ENCODE results near the gene PCSK1N.
"Not testable (repeated sequence)": the region's sequence is repeated elsewhere in the genome, so short reads cannot be mapped to it uniquely, and the experiment has no call there.

Gene PCSK1N, protein sequence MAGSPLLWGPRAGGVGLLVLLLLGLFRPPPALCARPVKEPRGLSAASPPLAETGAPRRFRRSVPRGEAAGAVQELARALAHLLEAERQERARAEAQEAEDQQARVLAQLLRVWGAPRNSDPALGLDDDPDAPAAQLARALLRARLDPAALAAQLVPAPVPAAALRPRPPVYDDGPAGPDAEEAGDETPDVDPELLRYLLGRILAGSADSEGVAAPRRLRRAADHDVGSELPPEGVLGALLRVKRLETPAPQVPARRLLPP
- 1.1 to 3.8 (median 1.4) reads per million in 3 donors for total RNA-seq

DNA sequence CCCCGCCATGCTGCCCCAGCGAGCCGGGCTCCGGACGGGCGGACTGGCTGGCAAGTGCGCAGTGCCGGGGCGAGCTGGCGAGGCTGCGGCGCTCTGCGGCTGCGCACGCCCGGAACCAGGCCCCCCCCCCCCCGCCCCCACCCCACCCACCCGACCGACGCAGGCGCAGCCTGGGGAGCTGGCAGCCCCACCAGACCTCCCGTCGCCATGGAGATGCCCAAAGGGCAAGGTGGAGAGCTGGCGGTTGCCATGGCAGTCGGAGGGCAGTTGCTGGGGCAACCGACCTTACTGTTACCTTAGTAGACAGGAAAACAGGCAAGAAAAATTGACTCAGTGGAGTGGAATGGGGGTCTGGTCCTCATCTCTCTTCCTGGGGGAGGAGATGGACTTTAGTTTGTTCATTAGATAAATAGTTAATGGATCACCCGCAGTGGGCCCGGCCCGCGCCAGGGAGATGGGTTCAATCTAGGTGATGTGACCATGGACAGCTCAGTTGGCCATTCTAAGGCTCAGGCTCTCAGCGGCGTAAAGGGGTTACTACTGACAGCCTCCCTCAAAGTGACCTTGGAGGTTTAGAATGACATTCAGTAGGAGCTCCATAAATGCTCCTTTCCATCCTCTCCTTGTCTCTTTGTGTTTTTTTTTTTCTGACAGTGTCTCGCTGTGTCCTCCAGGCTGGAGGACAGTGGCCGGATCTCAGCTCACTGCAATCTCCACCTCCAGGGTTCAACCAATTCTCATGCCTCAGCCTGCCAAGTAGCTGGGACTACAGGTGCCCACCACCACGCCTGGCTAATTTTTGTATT lies at the start of gene PCSK1N:
PCSK1N (minus strand) TSS at position 87 of the 806 bp plus-strand sequence; CDS start at position 9, 78 bp downstream.
- no peaks in the 10 kb centered on the region for H3K36me3 ChIP-seq (ENCODE audit: control insufficient read depth, insufficient read depth, low read length)
- no peaks in the 10 kb centered on the region for H3K27me3 ChIP-seq (replicated peaks; ENCODE audit: control insufficient read depth, insufficient read depth, low read length, poor library complexity, severe bottlenecking)
- peaks cover 8% of the 10 kb centered on the region for H3K4me1 ChIP-seq (ENCODE audit: control insufficient read depth, insufficient read depth, low read length, poor library complexity, severe bottlenecking)
- H3K9me3 ChIP-seq (ENCODE audit: control insufficient read depth, low read length): no peaks in the 10 kb centered on the region
- DNase-seq: peak; percentile 2 to 23 (median 19)
- peak within 1 kb of the TSS; percentile 38 for H3K4me3 ChIP-seq (ENCODE audit: insufficient read depth, low read depth, low read length, poor library complexity, severe bottlenecking)
- no peak within 1 kb of the TSS for H3K27ac ChIP-seq (ENCODE audit: insufficient read depth, low read length, poor library complexity, severe bottlenecking)

DNA sequence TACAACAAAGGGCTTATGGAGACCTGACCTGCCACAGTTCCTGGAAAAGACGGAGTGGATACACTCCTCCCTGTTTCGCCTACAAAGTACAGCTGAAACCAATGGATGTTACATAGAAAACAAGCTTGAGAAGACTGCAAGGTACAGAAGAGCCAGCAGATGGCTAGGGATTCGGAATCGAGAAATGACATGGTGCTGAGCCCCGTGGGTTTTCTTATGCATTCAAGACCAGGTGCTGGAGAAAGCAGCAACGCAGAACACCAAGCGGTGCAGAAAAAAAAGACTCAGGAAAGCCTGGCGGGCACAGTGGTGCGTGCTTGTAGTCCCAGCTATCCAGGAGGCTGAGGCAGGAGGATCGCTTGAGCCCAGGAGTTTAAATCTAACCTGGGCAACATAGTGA lies 48.3 kb upstream of the PCSK1N start:
- no peak for DNase-seq
- Histone ChIP-seq H3K4me3 (ENCODE audit: insufficient read depth, low read depth, low read length, poor library complexity, severe bottlenecking) (no peak overlapping the region), H3K27me3 (replicated peaks; ENCODE audit: control insufficient read depth, insufficient read depth, low read length, poor library complexity, severe bottlenecking) (no peaks in the 10 kb centered on the region), H3K27ac (ENCODE audit: insufficient read depth, low read length, poor library complexity, severe bottlenecking) (no peak overlapping the region), H3K9me3 (ENCODE audit: control insufficient read depth, low read length) (no peaks in the 10 kb centered on the region), H3K36me3 (ENCODE audit: control insufficient read depth, insufficient read depth, low read length) (no peaks in the 10 kb centered on the region), H3K4me1 (ENCODE audit: control insufficient read depth, insufficient read depth, low read length, poor library complexity, severe bottlenecking) (no peaks in the 10 kb centered on the region)

DNA sequence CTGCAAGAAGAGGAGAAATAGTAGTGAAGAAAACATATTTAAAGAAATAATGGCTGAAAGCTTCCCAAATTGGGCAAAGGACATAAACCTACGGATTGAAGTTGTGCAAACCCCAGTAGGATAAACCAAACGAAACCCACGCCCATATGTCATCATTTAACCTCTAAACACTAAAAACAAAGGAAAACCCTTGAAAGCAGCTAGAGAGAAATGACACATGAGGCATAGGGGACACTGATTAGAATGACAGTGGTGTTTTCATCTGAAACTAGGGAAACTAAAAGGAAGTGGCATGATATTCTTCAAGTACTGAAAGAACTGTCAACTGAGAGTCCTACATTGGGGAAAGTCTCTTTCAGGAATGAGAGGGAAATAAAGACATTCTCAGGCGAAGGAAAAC lies 41.5 kb upstream of the PCSK1N start:
- not testable (repeated sequence) for DNase-seq; H3K9me3 ChIP-seq (ENCODE audit: control insufficient read depth, low read length); H3K36me3 ChIP-seq (ENCODE audit: control insufficient read depth, insufficient read depth, low read length); H3K4me3 ChIP-seq (ENCODE audit: insufficient read depth, low read depth, low read length, poor library complexity, severe bottlenecking); H3K27ac ChIP-seq (ENCODE audit: insufficient read depth, low read length, poor library complexity, severe bottlenecking); H3K4me1 ChIP-seq (ENCODE audit: control insufficient read depth, insufficient read depth, low read length, poor library complexity, severe bottlenecking); H3K27me3 ChIP-seq (replicated peaks; ENCODE audit: control insufficient read depth, insufficient read depth, low read length, poor library complexity, severe bottlenecking)

DNA sequence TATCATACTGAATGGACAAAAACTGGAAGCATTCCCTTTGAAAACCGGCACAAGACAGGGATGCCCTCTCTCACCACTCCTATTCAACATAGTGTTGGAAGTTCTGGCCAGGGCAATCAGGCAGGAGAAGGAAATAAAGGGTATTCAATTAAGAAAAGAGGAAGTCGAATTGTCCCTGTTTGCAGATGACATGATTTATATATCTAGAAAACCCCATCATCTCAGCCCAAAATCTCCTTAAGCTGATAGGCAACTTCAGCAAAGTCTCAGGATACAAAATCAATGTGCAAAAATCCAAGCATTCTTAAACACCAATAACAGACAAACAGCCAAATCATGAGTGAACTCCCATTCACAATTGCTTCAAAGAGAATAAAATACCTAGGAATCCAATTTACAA lies 36.6 kb upstream of the PCSK1N start:
- H3K27ac ChIP-seq (ENCODE audit: insufficient read depth, low read length, poor library complexity, severe bottlenecking); DNase-seq; H3K9me3 ChIP-seq (ENCODE audit: control insufficient read depth, low read length); H3K36me3 ChIP-seq (ENCODE audit: control insufficient read depth, insufficient read depth, low read length); H3K4me3 ChIP-seq (ENCODE audit: insufficient read depth, low read depth, low read length, poor library complexity, severe bottlenecking); H3K4me1 ChIP-seq (ENCODE audit: control insufficient read depth, insufficient read depth, low read length, poor library complexity, severe bottlenecking); H3K27me3 ChIP-seq (replicated peaks; ENCODE audit: control insufficient read depth, insufficient read depth, low read length, poor library complexity, severe bottlenecking): not testable (repeated sequence)

DNA sequence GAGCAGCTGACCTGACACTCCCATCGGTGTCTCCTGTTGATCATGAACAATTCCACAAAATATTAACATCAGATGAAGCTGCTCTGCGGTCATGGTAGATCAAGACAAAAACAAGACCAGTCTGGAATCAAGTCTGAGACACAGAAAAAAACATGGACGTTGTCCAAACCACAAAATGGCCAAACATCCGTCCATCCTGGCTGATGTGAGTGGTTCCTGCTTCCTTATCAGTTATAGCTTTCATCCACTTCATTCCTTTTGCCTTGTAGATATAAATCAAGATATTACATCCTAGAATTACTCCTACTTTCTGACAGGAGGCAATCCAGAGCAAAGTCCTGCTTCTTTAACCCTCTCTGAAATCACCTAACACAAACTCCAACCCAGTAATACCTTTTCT lies 28.8 kb upstream of the PCSK1N start:
- no peak for DNase-seq
- H3K36me3 ChIP-seq (ENCODE audit: control insufficient read depth, insufficient read depth, low read length): no peaks in the 10 kb centered on the region
- no peaks in the 10 kb centered on the region for H3K9me3 ChIP-seq (ENCODE audit: control insufficient read depth, low read length)
- no peak overlapping the region for H3K27ac ChIP-seq (ENCODE audit: insufficient read depth, low read length, poor library complexity, severe bottlenecking)
- no peak overlapping the region for H3K4me3 ChIP-seq (ENCODE audit: insufficient read depth, low read depth, low read length, poor library complexity, severe bottlenecking)
- no peaks in the 10 kb centered on the region for H3K4me1 ChIP-seq (ENCODE audit: control insufficient read depth, insufficient read depth, low read length, poor library complexity, severe bottlenecking)
- no peaks in the 10 kb centered on the region for H3K27me3 ChIP-seq (replicated peaks; ENCODE audit: control insufficient read depth, insufficient read depth, low read length, poor library complexity, severe bottlenecking)

DNA sequence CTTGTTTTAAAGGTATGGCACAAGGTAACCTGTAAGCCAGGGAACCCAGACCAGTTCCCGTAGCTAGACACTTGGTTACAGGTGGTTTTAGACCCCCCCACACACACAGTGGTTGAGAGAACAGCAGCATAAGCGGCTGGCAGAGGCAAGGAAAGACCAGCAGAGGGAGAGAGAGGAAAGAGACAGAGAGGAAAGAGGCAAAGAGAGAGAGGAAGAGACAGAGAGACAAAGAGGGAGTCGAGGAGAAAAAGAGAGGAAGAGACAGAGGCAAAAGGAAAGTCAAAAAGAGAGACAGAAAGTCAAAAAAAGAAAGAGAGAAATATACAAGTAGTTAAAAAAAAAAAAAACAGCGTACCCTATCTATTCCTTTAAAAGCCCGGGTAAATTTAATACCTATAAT lies 19.5 kb upstream of the PCSK1N start:
- Histone ChIP-seq H3K27ac (ENCODE audit: insufficient read depth, low read length, poor library complexity, severe bottlenecking) (no peak overlapping the region), H3K4me1 (ENCODE audit: control insufficient read depth, insufficient read depth, low read length, poor library complexity, severe bottlenecking) (no peaks in the 10 kb centered on the region), H3K27me3 (replicated peaks; ENCODE audit: control insufficient read depth, insufficient read depth, low read length, poor library complexity, severe bottlenecking) (no peaks in the 10 kb centered on the region), H3K4me3 (ENCODE audit: insufficient read depth, low read depth, low read length, poor library complexity, severe bottlenecking) (no peak overlapping the region), H3K9me3 (ENCODE audit: control insufficient read depth, low read length) (no peaks in the 10 kb centered on the region), H3K36me3 (ENCODE audit: control insufficient read depth, insufficient read depth, low read length) (no peaks in the 10 kb centered on the region)
- no peak for DNase-seq

DNA sequence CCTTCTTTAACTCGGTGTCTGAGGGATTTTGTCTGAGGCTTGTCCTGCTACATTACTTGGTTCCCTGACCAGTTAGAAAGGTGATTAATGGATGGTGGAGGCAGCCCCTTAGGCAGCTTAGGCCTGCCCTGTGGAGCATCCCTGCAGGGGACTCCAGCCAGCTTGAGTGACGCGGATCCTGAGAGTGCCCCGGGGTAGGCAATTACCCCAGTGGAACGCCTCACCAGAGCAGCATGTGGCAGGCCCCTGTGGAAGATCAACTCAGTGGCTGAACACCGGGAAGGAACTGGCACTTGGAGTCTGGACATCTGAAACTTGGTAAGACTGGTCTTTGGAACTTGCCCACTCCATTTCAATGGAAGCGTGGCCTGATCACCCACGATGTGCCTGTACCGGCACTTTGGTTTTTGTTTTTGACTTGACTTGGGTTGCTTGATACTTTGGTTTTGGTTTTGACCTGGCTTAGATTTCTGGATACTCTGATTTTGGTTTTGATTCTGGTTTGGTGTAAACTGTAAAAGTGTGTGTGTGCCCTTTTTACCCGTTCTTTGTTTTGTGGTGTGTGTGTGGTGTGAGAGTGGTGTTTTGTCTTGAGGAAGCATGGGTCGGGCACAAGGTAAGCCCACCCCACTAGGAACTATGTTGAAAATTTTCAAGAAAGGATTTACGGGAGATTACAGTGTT lies 18.9 kb upstream of the PCSK1N start:
- H3K4me3 ChIP-seq (ENCODE audit: insufficient read depth, low read depth, low read length, poor library complexity, severe bottlenecking); H3K27ac ChIP-seq (ENCODE audit: insufficient read depth, low read length, poor library complexity, severe bottlenecking); H3K9me3 ChIP-seq (ENCODE audit: control insufficient read depth, low read length); H3K36me3 ChIP-seq (ENCODE audit: control insufficient read depth, insufficient read depth, low read length); H3K4me1 ChIP-seq (ENCODE audit: control insufficient read depth, insufficient read depth, low read length, poor library complexity, severe bottlenecking); DNase-seq; H3K27me3 ChIP-seq (replicated peaks; ENCODE audit: control insufficient read depth, insufficient read depth, low read length, poor library complexity, severe bottlenecking): not testable (repeated sequence)

DNA sequence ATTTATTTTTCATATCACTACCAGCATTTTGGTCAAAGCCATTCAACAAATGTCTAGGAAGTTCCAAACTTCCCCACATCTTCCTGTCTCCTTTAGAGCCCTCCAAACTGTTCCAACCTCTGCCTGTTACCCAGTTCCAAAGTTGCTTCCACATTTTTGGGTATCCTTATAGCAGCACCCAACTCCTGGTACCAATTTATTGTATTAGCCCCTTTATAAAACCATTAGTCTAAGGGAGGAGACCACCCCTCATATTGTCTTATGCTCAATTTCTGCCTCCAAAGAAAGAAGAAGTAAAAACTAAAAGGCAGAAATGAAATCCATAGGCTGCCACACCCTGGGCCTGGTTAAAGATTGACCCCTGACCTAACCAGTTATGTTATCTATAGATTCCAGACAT lies 18.1 kb upstream of the PCSK1N start:
- not testable (repeated sequence) for H3K27me3 ChIP-seq (replicated peaks; ENCODE audit: control insufficient read depth, insufficient read depth, low read length, poor library complexity, severe bottlenecking); H3K4me1 ChIP-seq (ENCODE audit: control insufficient read depth, insufficient read depth, low read length, poor library complexity, severe bottlenecking); H3K9me3 ChIP-seq (ENCODE audit: control insufficient read depth, low read length); DNase-seq; H3K4me3 ChIP-seq (ENCODE audit: insufficient read depth, low read depth, low read length, poor library complexity, severe bottlenecking); H3K27ac ChIP-seq (ENCODE audit: insufficient read depth, low read length, poor library complexity, severe bottlenecking); H3K36me3 ChIP-seq (ENCODE audit: control insufficient read depth, insufficient read depth, low read length)

DNA sequence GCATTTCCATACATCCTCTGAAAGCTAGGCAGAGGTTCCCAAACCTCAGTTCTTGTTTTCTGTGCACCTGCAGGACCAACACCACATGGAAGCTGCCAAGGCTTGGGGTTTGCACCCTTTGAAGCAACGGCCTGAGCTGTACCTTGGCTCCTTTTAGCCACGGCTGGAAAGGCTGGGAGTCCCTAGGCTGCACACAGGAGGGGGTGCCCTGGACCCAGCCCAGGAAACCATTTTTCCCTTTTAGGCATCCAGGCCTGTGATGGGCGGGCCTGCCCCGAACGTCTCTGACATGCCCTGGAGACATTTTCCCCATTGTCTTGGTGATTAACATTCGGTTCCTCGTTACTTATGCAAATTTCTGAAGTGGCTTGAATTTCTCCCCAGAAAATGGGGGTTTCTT lies 17.4 kb upstream of the PCSK1N start:
- no peak overlapping the region for H3K27ac ChIP-seq (ENCODE audit: insufficient read depth, low read length, poor library complexity, severe bottlenecking)
- DNase-seq: no peak
- H3K4me3 ChIP-seq (ENCODE audit: insufficient read depth, low read depth, low read length, poor library complexity, severe bottlenecking): no peak overlapping the region
- peaks cover 5% of the 10 kb centered on the region for H3K4me1 ChIP-seq (ENCODE audit: control insufficient read depth, insufficient read depth, low read length, poor library complexity, severe bottlenecking)
- no peaks in the 10 kb centered on the region for H3K27me3 ChIP-seq (replicated peaks; ENCODE audit: control insufficient read depth, insufficient read depth, low read length, poor library complexity, severe bottlenecking)
- H3K36me3 ChIP-seq (ENCODE audit: control insufficient read depth, insufficient read depth, low read length): no peaks in the 10 kb centered on the region
- H3K9me3 ChIP-seq (ENCODE audit: control insufficient read depth, low read length): no peaks in the 10 kb centered on the region

DNA sequence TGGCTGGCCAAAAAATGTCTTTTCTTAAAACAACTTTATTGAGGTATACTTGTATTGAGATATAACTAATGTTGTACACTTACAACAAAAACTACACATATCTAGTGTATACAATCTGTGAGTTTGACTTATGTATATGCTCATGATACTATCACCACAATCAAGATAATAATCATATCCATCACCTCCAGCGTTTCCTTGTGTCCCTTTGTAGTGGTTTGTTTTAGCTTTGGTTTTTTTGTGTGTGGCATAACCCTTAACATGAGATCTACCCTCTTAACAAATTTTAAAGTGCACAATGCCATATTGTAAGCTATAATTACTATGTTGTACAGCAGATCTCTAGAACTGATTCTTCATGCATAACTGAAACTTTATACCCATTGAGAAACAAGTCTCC lies 13.4 kb upstream of the PCSK1N start:
- no peak for DNase-seq
- Histone ChIP-seq H3K4me1 (ENCODE audit: control insufficient read depth, insufficient read depth, low read length, poor library complexity, severe bottlenecking) (peaks cover 5% of the 10 kb centered on the region), H3K27me3 (replicated peaks; ENCODE audit: control insufficient read depth, insufficient read depth, low read length, poor library complexity, severe bottlenecking) (no peaks in the 10 kb centered on the region), H3K27ac (ENCODE audit: insufficient read depth, low read length, poor library complexity, severe bottlenecking) (no peak overlapping the region), H3K4me3 (ENCODE audit: insufficient read depth, low read depth, low read length, poor library complexity, severe bottlenecking) (no peak overlapping the region), H3K9me3 (ENCODE audit: control insufficient read depth, low read length) (no peaks in the 10 kb centered on the region), H3K36me3 (ENCODE audit: control insufficient read depth, insufficient read depth, low read length) (no peaks in the 10 kb centered on the region)

Measured in effector memory CD4-positive, alpha-beta T cell (primary cell).